ENCODE data around the gene GTF2H3. TPM values are rescaled to one million over a fixed set of nuclear protein-coding genes. Genes with fewer than 3 reads are reported as not detected.

Gene GTF2H3
- total and polyA plus RNA-seq, 2 donors (not counting 1 experiment from before 2014, with no cell fraction given), result 10.5 to 24.2 TPM

- POLR2A ChIA-PET, result no interaction called here
Observed at GRCh38 chr12:123607756-123608155, 25.9 kb upstream of the GTF2H3 start.

GRCh38 chr12:123608182-123608581, 25.4 kb upstream of the GTF2H3 start:
- no peaks in the 10 kb centered on the region for H3K27me3 Mint-ChIP-seq
- no peak overlapping the region for H3K9ac ChIP-seq (ENCODE audit: low read length)
- H3K27me3 ChIP-seq (replicated peaks in 1 of 4; ENCODE audit: control extremely low read depth in 1 of 4, control insufficient read depth in 3 of 4, insufficient read depth in 4 of 4, low read length in 3 of 4), result no peaks in the 10 kb centered on the region
- no peak overlapping the region for H3K4me3 ChIP-seq (ENCODE audit: control extremely low read depth in 1 of 5, extremely low read depth in 1 of 5, insufficient read depth in 1 of 5, low read depth in 2 of 5, low read length in 4 of 5)
- DNase-seq, result no peak
- POLR2A ChIA-PET, result no interaction called here
- H3K4me2 ChIP-seq (replicated peaks; ENCODE audit: low read depth, low read length, poor library complexity, severe bottlenecking), result no peak overlapping the region
- peaks cover 47% of the 10 kb centered on the region for H3K79me2 ChIP-seq (ENCODE audit: control insufficient read depth, insufficient read depth, low read length)
- TF ChIP-seq CTCF (IDR thresholded peaks at IDR 0.05) (no peak), EZH2 (IDR thresholded peaks at IDR 0.05; ENCODE audit: borderline replicate concordance, insufficient read depth, low read depth, low read length, poor library complexity, severe bottlenecking) (no peak)
- H3K36me3 ChIP-seq (replicated peaks in 1 of 2; ENCODE audit: control extremely low read depth in 1 of 2, control insufficient read depth in 1 of 2, extremely low read depth in 1 of 2, insufficient read depth in 2 of 2, low read length in 1 of 2), result peaks cover 0 to 82% of the 10 kb centered on the region in 2 experiments
- H3K9me3 Mint-ChIP-seq (ENCODE audit: insufficient read depth), result no peaks in the 10 kb centered on the region
- intact Hi-C loops (cut with micrococcal nuclease), result no loop called here
- WGBS (ENCODE audit: insufficient coverage), result 100% methylated on average over 3 of the region's 8 CpGs
- no peak for ATAC-seq (ENCODE audit: low read depth)
- peaks cover 5% of the 10 kb centered on the region for H3K4me1 Mint-ChIP-seq
- CTCF ChIA-PET, result no interaction called here
- H3K4me3 Mint-ChIP-seq, result no peak overlapping the region
- H2AFZ ChIP-seq (ENCODE audit: insufficient read depth, low read depth, low read length, poor library complexity, severe bottlenecking), result no peak overlapping the region
- no peak overlapping the region for H3K27ac ChIP-seq (ENCODE audit: low read length in 2 of 2)
- no peaks in the 10 kb centered on the region for H3K9me3 ChIP-seq (ENCODE audit: control extremely low read depth in 1 of 3, control insufficient read depth in 2 of 3, insufficient read depth in 1 of 3, low read length in 2 of 3)
- peaks cover 11% of the 10 kb centered on the region for H4K20me1 ChIP-seq (ENCODE audit: control insufficient read depth, insufficient read depth, low read length, poor library complexity, severe bottlenecking)
- H3K4me1 ChIP-seq (ENCODE audit: control insufficient read depth in 2 of 2, insufficient read depth in 2 of 2, low read length in 2 of 2), result peaks cover 0 to 3% of the 10 kb centered on the region in 2 donors
- H3K27ac Mint-ChIP-seq, result no peak overlapping the region

More at GRCh38 chr12:123607756-123608155, 25.9 kb upstream of the GTF2H3 start:
- CTCF ChIA-PET, result no interaction called here
- Histone ChIP-seq H3K4me2 (replicated peaks; ENCODE audit: low read depth, low read length, poor library complexity, severe bottlenecking) (no peak overlapping the region), H3K9me3 (ENCODE audit: control extremely low read depth in 1 of 3, control insufficient read depth in 2 of 3, insufficient read depth in 1 of 3, low read length in 2 of 3) (no peaks in the 10 kb centered on the region), H3K79me2 (ENCODE audit: control insufficient read depth, insufficient read depth, low read length) (peaks cover 51% of the 10 kb centered on the region), H4K20me1 (ENCODE audit: control insufficient read depth, insufficient read depth, low read length, poor library complexity, severe bottlenecking) (peaks cover 11% of the 10 kb centered on the region), H2AFZ (ENCODE audit: insufficient read depth, low read depth, low read length, poor library complexity, severe bottlenecking) (no peak overlapping the region), H3K4me3 (ENCODE audit: control extremely low read depth in 1 of 5, extremely low read depth in 1 of 5, insufficient read depth in 1 of 5, low read depth in 2 of 5, low read length in 4 of 5) (no peak overlapping the region), H3K4me1 (ENCODE audit: control insufficient read depth in 2 of 2, insufficient read depth in 2 of 2, low read length in 2 of 2) (peaks cover 4 to 7% of the 10 kb centered on the region in 2 donors), H3K9ac (ENCODE audit: low read length) (no peak overlapping the region), H3K27ac (ENCODE audit: low read length in 2 of 2) (no peak overlapping the region), H3K36me3 (replicated peaks in 1 of 2; ENCODE audit: control extremely low read depth in 1 of 2, control insufficient read depth in 1 of 2, extremely low read depth in 1 of 2, insufficient read depth in 2 of 2, low read length in 1 of 2) (peaks cover 0 to 77% of the 10 kb centered on the region in 2 experiments), H3K27me3 (replicated peaks in 1 of 4; ENCODE audit: control extremely low read depth in 1 of 4, control insufficient read depth in 3 of 4, insufficient read depth in 4 of 4, low read length in 3 of 4) (no peaks in the 10 kb centered on the region)
- no peak overlapping the region for H3K27ac Mint-ChIP-seq
- intact Hi-C loops (cut with micrococcal nuclease), result no loop called here
- no peak for ATAC-seq (ENCODE audit: low read depth)
- no peak for DNase-seq
- H3K9me3 Mint-ChIP-seq (ENCODE audit: insufficient read depth), result no peaks in the 10 kb centered on the region
- no peak overlapping the region for H3K4me3 Mint-ChIP-seq
- H3K4me1 Mint-ChIP-seq, result peaks cover 9% of the 10 kb centered on the region
- WGBS (ENCODE audit: insufficient coverage), result 92% methylated on average over 2 of the region's 4 CpGs
- H3K27me3 Mint-ChIP-seq, result no peaks in the 10 kb centered on the region
- no peak for TF ChIP-seq CTCF (IDR thresholded peaks at IDR 0.05)
- TF ChIP-seq EZH2 (IDR thresholded peaks at IDR 0.05; ENCODE audit: borderline replicate concordance, insufficient read depth, low read depth, low read length, poor library complexity, severe bottlenecking), result no peak
